Measurements from ENCODE around the gene RANBP2. TPM values are rescaled to one million over a fixed set of nuclear protein-coding genes. Genes with fewer than 3 reads are reported as not detected.

The RANBP2 gene
- 61.5 and 71.1 TPM in 2 replicates for total RNA-seq

GRCh38 chr2:108719149-108720044, at the start of gene RANBP2:
Gene RANBP2 (plus strand): TSS chr2:108719482. CDS start chr2:108719607, 125 bp downstream.

DNA sequence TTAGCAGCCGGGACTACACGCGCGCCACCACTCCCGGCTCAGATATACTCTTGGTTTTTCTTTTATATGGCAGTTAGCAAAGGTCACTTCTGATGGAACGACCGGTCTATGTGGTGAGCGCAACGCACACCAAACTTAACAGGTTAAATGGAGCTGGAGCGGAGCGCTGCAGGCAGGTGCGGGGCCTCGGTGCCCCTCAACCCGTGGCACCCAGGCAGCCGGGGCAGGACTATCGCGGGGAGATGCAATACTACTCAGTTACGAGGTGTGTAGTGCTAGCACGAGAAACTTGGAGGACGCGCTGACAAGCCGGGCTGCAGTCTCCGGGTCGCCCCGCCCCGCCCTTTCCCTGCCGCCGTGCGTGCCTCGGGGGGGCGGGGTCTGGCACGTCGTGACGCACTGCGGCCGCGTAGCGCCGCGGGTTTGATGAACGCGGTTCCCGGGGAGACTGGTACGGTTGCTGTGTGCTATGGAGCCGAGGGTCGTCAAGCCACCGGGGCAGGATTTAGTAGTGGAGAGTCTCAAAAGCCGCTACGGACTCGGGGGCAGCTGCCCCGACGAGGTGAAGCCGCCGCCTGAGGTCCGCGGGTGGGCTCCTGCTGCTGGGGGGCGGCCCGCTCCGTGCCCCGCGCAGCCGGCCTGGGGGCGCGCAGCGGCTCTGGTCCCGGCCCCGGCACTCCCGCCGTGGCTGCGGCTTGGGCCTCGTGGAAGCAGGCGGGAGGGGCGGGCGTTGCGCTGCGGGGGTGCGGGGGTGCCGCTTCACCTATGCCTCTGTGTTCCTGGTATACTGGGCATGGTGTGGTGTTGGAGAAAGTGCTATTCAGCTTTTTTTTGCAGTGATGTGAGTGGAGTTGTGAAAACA, 67.3 kb downstream of the RANBP2 start, which contains the start of gene CCDC138:
TSS of gene CCDC138 (plus strand) at position 418 of the 862 bp plus-strand sequence. CDS start at position 470, 52 bp downstream.

Other genes starting within 250 kb of the RANBP2 start
- gene LIMS1, start 185.0 kb upstream of the RANBP2 start, total RNA-seq: 83.3 and 145 TPM in 2 replicates
- gene CCDC138, start 67.3 kb downstream of the RANBP2 start, total RNA-seq: 1.8 and 6.3 TPM in 2 replicates

All from smooth muscle cell of trachea (primary cell).